CD14-positive monocyte (primary cell): ENCODE results near the gene PCNA. TPM values are rescaled to one million over a fixed set of nuclear protein-coding genes. Genes with fewer than 3 reads are reported as not detected.

Experiments used
- DNase-seq, 3 donors: peaks; one replicate each; pipeline ENCODE4 v3.0.0-alpha.2; 2011 to 2022
- H2AFZ ChIP-seq: 2 replicates; pipeline ENCODE4 v1.6.0; 2012; ENCODE audit warnings: mild to moderate bottlenecking, low read depth, low read length, inconsistent platforms; ENCODE audit not compliant: insufficient read depth, poor library complexity, severe bottlenecking
- H3K27ac ChIP-seq, 2 donors: 1 replicate in 1 of 2; 2 replicates in 1 of 2; pipeline ENCODE4 v1.5.1; 2012 to 2013; ENCODE audit warnings: low read length in 2 of 2, control low read depth in 1 of 2, inconsistent platforms in 1 of 2, low read depth in 1 of 2, mild to moderate bottlenecking in 1 of 2
- H3K27me3 ChIP-seq, 2 donors: one replicate each; pipeline versions ENCODE4 v1.6.0 to v1.6.1; 2011 to 2013; ENCODE audit warnings: low read length in 2 of 2; ENCODE audit not compliant: control insufficient read depth in 2 of 2, insufficient read depth in 2 of 2
- H3K36me3 ChIP-seq, 2 donors: replicated peaks in 1 of 2; 1 replicate in 1 of 2; 2 replicates in 1 of 2; pipeline versions ENCODE4 v1.5.1 to v1.6.1; 2012 to 2013; ENCODE audit warnings: low read length in 2 of 2, control low read depth in 1 of 2, inconsistent platforms in 1 of 2, mild to moderate bottlenecking in 1 of 2; ENCODE audit not compliant: insufficient read depth in 2 of 2, control insufficient read depth in 1 of 2
- H3K4me1 ChIP-seq, 2 donors: 1 replicate in 1 of 2; 2 replicates in 1 of 2; pipeline versions ENCODE4 v1.5.1 to v1.6.1; 2012 to 2013; ENCODE audit warnings: low read length in 2 of 2, control low read depth in 1 of 2, inconsistent platforms in 1 of 2, mild to moderate bottlenecking in 1 of 2, moderate library complexity in 1 of 2; ENCODE audit not compliant: insufficient read depth in 2 of 2, control insufficient read depth in 1 of 2
- H3K4me2 ChIP-seq: replicated peaks from 2 replicates; pipeline ENCODE3; 2012; ENCODE audit warnings: low read length, moderate library complexity, mild to moderate bottlenecking; ENCODE audit not compliant: poor library complexity, severe bottlenecking; ENCODE audit errors: extremely low read depth
- H3K4me3 ChIP-seq, 3 experiments: fragments of 200-600 bp in 1 of 3; sonication (generic) in 1 of 3; replicated peaks in 1 of 3; 1 replicate in 2 of 3; 2 replicates in 1 of 3; pipeline ENCODE4 v1.5.1; 2011 to 2013; ENCODE audit warnings: low read length in 3 of 3, mild to moderate bottlenecking in 3 of 3, control low read depth in 2 of 3, low read depth in 2 of 3, inconsistent platforms in 1 of 3, moderate library complexity in 1 of 3
- H3K79me2 ChIP-seq: 2 replicates; pipeline ENCODE4 v1.6.0; 2012; ENCODE audit warnings: mild to moderate bottlenecking, control low read depth, inconsistent platforms, low read length, moderate library complexity; ENCODE audit not compliant: insufficient read depth
- H3K9ac ChIP-seq: 2 replicates; pipeline ENCODE4 v1.6.0; 2017; ENCODE audit warnings: low read length, mild to moderate bottlenecking; ENCODE audit not compliant: insufficient read depth, poor library complexity, severe bottlenecking
- H3K9me3 ChIP-seq, 2 donors: replicated peaks in 1 of 2; 1 replicate in 1 of 2; 2 replicates in 1 of 2; pipeline versions ENCODE4 v1.5.1 to v1.6.1; 2012 to 2013; ENCODE audit warnings: low read length in 2 of 2, control low read depth in 1 of 2; ENCODE audit not compliant: control insufficient read depth in 1 of 2, insufficient read depth in 1 of 2
- H4K20me1 ChIP-seq: 2 replicates; pipeline ENCODE4 v1.6.0; 2012; ENCODE audit warnings: mild to moderate bottlenecking, low read length, control low read depth, moderate library complexity; ENCODE audit not compliant: insufficient read depth
- H3K27ac Mint-ChIP-seq, 7 donors: one replicate each; pipeline ENCODE4 v1.8.0; 2020; ENCODE audit warnings: mild to moderate bottlenecking in 7 of 7, mixed read lengths in 7 of 7, moderate library complexity in 6 of 7, inconsistent platforms in 2 of 7
- H3K27me3 Mint-ChIP-seq, 3 donors: one replicate each; pipeline ENCODE4 v1.8.0; 2021 to 2022; ENCODE audit warnings: low read depth in 3 of 3, mild to moderate bottlenecking in 3 of 3, mixed read lengths in 3 of 3, moderate library complexity in 3 of 3, inconsistent platforms in 1 of 3
- H3K36me3 Mint-ChIP-seq, 2 donors: one replicate each; pipeline ENCODE4 v1.8.0; 2020; ENCODE audit warnings: mixed read lengths in 2 of 2, inconsistent platforms in 1 of 2, mild to moderate bottlenecking in 1 of 2
- H3K4me1 Mint-ChIP-seq: one replicate; pipeline ENCODE4 v1.8.0; 2020; ENCODE audit warnings: mild to moderate bottlenecking, mixed read lengths
- H3K4me3 Mint-ChIP-seq, 2 donors: one replicate each; pipeline ENCODE4 v1.8.0; 2020; ENCODE audit warnings: mild to moderate bottlenecking in 2 of 2, mixed read lengths in 2 of 2, moderate library complexity in 1 of 2
- H3K9me3 Mint-ChIP-seq, 7 donors: one replicate each; pipeline ENCODE4 v1.8.0; 2020 to 2022; ENCODE audit warnings: mixed read lengths in 7 of 7, mild to moderate bottlenecking in 6 of 7, moderate library complexity in 6 of 7, inconsistent platforms in 2 of 7
- WGBS: methylation state at CpG from one replicate; pipeline ENCODE4 v1.1.5; 2013; ENCODE audit warnings: missing lambda C conversion rate; ENCODE audit not compliant: insufficient coverage; 5-methylcytosine and 5-hydroxymethylcytosine counted together
- intact Hi-C, 2 donors: fragments of 100-400 bp; cut with micrococcal nuclease; formaldehyde crosslinking; loops; one replicate each; pipeline versions ENCODE4 v1.15.0 to v1.15.1; 2023
- polyA plus RNA-seq, 3 donors: library from polyadenylated mRNA; depleted of rRNA in 1 of 3; unstranded in 2 of 3; stranded (reverse) in 1 of 3; fragments of 300-500 nt in 2 of 3; fragments of >200 nt in 1 of 3; fragmentation: Illumina TruSeq in 2 of 3; gene quantifications; 1 replicate in 2 of 3; 2 replicates in 1 of 3; pipeline ENCODE4 v1.2.3, GENCODE V29; 2012 to 2021
- TF ChIP-seq, protein P1 (sequence below): fragments of 200-600 bp; IDR thresholded peaks from one replicate; pipeline ENCODE4 v1.8.0; 2022; ENCODE audit warnings: antibody characterized with exemption, mild to moderate bottlenecking

PCNA gene
- polyA plus RNA-seq, 3 donors: 27.9 to 35.0 (median 30.8) TPM

DNA sequence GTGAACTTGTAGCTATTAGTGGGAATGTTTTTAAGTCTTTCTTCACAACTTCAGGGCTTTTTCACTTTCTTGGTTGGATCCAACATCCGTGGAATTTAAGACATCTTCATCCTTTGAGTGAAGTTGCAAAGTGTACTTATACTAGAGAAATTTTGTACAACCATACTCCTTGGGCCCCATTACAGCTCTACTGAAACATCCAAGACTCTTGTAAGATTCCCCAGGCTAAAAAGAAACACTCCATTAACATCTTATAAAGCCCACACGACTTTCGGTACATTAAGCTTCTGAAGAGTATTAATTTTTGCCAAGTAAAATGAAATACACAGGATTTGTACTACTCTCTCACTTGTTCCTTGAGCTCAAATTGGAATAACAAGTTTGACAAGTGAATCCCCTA lies 5.4 kb downstream of the PCNA start:
- Histone ChIP-seq H3K27me3 (no peaks in the 10 kb centered on the region), H3K79me2 (peaks cover 79% of the 10 kb centered on the region), H3K4me2 (no peak overlapping the region), H3K4me3 (no peak overlapping the region), H3K9ac (no peak overlapping the region), H3K4me1 (peaks cover 26 to 40% of the 10 kb centered on the region in 2 donors), H3K36me3 (peaks cover 19 to 51% of the 10 kb centered on the region in 2 donors), H2AFZ (no peak overlapping the region), H3K27ac (no peak overlapping the region), H4K20me1 (peaks cover 11% of the 10 kb centered on the region), H3K9me3 (no peaks in the 10 kb centered on the region)
- TF ChIP-seq, protein P1, sequence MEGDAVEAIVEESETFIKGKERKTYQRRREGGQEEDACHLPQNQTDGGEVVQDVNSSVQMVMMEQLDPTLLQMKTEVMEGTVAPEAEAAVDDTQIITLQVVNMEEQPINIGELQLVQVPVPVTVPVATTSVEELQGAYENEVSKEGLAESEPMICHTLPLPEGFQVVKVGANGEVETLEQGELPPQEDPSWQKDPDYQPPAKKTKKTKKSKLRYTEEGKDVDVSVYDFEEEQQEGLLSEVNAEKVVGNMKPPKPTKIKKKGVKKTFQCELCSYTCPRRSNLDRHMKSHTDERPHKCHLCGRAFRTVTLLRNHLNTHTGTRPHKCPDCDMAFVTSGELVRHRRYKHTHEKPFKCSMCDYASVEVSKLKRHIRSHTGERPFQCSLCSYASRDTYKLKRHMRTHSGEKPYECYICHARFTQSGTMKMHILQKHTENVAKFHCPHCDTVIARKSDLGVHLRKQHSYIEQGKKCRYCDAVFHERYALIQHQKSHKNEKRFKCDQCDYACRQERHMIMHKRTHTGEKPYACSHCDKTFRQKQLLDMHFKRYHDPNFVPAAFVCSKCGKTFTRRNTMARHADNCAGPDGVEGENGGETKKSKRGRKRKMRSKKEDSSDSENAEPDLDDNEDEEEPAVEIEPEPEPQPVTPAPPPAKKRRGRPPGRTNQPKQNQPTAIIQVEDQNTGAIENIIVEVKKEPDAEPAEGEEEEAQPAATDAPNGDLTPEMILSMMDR: no peak
- Mint-ChIP-seq H3K36me3 (peaks cover 21 to 42% of the 10 kb centered on the region in 2 donors), H3K9me3 (no peaks in the 10 kb centered on the region), H3K4me1 (peaks cover 32% of the 10 kb centered on the region), H3K27ac (peak overlapping the region in 1 of 7 donors; percentile 69), H3K4me3 (no peak overlapping the region), H3K27me3 (no peaks in the 10 kb centered on the region)
- intact Hi-C loops: no loop called here
- no CpG with 5 or more reads among the region's 3 CpGs for WGBS
- DNase-seq: no peak

DNA sequence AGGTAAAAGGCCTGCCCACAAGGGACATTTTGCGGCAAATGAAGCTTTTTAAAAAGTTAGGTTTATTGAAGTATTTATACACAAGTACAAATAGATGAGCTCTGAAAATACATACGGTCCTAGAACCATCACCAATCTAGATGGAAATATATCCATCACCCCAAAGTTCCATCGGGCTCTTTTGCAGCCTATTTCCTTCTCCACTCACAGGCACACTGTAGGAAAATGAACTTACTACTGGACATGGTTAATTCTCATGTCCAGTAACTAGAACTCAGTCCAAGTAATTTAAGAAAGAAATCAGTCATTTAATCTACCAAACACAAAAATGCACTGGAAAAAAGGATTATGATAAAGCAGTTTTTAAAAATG lies 6.2 kb downstream of the PCNA start:
- 80% methylated on average over 1 of the region's 3 CpGs for WGBS
- H3K4me3 Mint-ChIP-seq: peak overlapping the region; percentile 85 to 95
- peak overlapping the region; percentile 90 for H3K9ac ChIP-seq
- peaks cover 29 to 49% of the 10 kb centered on the region in 2 donors for H3K36me3 Mint-ChIP-seq
- H3K4me3 ChIP-seq: peak overlapping the region; percentile 93 to 98 (median 95)
- H3K27me3 Mint-ChIP-seq: no peaks in the 10 kb centered on the region
- H3K27ac Mint-ChIP-seq: peak overlapping the region; percentile 93 to 99 (median 96)
- H3K4me2 ChIP-seq: peak overlapping the region; percentile 85
- H3K79me2 ChIP-seq: peaks cover 70% of the 10 kb centered on the region
- H3K36me3 ChIP-seq: peaks cover 23 to 59% of the 10 kb centered on the region in 2 donors
- peaks cover 27% of the 10 kb centered on the region for H3K4me1 Mint-ChIP-seq
- H2AFZ ChIP-seq: peak overlapping the region; percentile 99
- H4K20me1 ChIP-seq: peaks cover 3% of the 10 kb centered on the region
- TF ChIP-seq, protein P1: no peak
- intact Hi-C loops: no loop called here
- no peak for DNase-seq
- peak overlapping the region; percentile 94 to 96 for H3K27ac ChIP-seq
- H3K4me1 ChIP-seq: peaks cover 18 to 32% of the 10 kb centered on the region in 2 donors
- no peaks in the 10 kb centered on the region for H3K27me3 ChIP-seq
- no peaks in the 10 kb centered on the region for H3K9me3 ChIP-seq
- H3K9me3 Mint-ChIP-seq: no peaks in the 10 kb centered on the region
